Thoracic aorta (tissue), 2 donors: ENCODE measurements around the gene COMP. TPM values are rescaled to one million over a fixed set of nuclear protein-coding genes. Genes with fewer than 3 reads are reported as not detected.

Experiments
- ATAC-seq: fragments of 150-250 bp; one replicate; pipeline ENCODE4 v1.8.0; 2017; ENCODE audit warnings: low read depth; ENCODE audit not compliant: insufficient number of reproducible peaks, low FRiP score
- DNase-seq: peaks from one replicate; pipeline ENCODE4 v3.0.0-alpha.2; 2020; ENCODE audit warnings: low spot score
- H3K27ac ChIP-seq, 2 donors: fragments of 200-600 bp; sonication (generic); 1 replicate in 1 of 2; 2 replicates in 1 of 2; pipeline ENCODE4 v1.5.1; 2016; ENCODE audit warnings: mild to moderate bottlenecking in 2 of 2, moderate library complexity in 2 of 2
- H3K27me3 ChIP-seq: fragments of 200-600 bp; sonication (generic); replicated peaks from 2 replicates; pipeline ENCODE4 v1.6.0; 2016; ENCODE audit warnings: mild to moderate bottlenecking; ENCODE audit not compliant: insufficient read depth
- H3K36me3 ChIP-seq: fragments of 200-600 bp; sonication (generic); one replicate; pipeline ENCODE4 v1.5.1; 2016
- H3K4me1 ChIP-seq, 2 donors: fragments of 200-600 bp; sonication (generic); 1 replicate in 1 of 2; 2 replicates in 1 of 2; pipeline versions ENCODE4 v1.5.1 to v1.6.0; 2016; ENCODE audit warnings: low read depth in 2 of 2, mild to moderate bottlenecking in 1 of 2; ENCODE audit not compliant: control insufficient read depth in 1 of 2
- H3K4me3 ChIP-seq: fragments of 200-600 bp; sonication (generic); 2 replicates; pipeline ENCODE4 v1.5.1; 2016; ENCODE audit warnings: mild to moderate bottlenecking
- H3K9me3 ChIP-seq: fragments of 200-600 bp; sonication (generic); 2 replicates; pipeline ENCODE4 v1.5.1; 2016
- total RNA-seq, 2 donors: library from RNA; depleted of rRNA; stranded (reverse); fragments of >200 nt; gene quantifications; one replicate each; pipeline versions ENCODE4 v1.1.0 to v1.2.3, GENCODE V29; 2016
- TF ChIP-seq, protein P1 (sequence below): fragments of 200-600 bp; sonication (generic); IDR thresholded peaks from one replicate; pipeline ENCODE4 v1.5.1; 2019; ENCODE audit warnings: antibody characterized with exemption

Gene COMP
- total RNA-seq, 2 donors from 2014 or later = 16.9 to 29.8 TPM

DNA sequence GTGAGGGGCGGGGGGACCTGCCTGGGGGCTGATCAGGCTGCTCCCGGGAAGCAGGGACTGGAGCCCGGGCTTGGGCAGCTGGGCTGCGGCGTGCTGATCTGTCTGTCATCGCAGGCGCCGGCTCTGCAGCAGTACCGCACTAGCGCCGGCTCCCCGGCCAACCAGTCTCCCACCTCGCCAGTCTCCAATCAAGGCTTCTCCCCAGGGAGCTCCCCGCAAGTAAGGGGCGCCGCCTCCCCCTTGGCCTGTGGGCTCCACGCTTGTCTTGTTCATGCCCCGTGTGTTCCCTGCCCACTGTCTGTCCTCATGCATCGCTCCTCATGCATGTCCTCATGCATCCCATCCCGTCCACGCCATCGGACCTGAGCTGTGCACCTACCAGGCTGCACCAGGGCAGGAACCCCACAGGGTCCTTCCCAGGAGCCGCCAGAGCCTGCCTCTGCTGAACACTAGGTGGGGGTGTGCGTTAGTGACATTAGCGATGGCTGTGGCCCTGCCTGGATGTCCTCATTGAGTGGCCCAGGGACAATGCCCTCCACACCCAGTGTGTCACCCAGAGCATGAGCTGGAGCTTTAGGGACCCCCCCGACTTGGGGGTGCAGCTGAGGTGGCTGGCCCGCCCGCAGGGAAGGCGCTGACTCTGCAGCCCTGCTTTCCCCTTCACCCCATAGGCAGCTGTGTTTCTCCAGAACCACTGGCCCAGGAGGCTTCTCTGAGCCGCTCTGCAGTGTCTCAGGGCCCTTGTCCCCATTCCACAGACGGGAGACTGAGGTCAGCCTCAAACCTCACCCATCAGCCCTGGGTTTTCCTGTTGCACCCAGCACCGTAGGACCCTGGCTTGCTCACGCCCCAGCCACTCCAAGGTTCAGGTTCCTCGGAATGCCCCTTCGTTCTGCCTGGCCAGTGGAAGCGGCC is 19.5 kb downstream of the COMP start:
- Histone ChIP-seq H3K36me3 (no peaks in the 10 kb centered on the region), H3K27me3 (no peaks in the 10 kb centered on the region)

DNA sequence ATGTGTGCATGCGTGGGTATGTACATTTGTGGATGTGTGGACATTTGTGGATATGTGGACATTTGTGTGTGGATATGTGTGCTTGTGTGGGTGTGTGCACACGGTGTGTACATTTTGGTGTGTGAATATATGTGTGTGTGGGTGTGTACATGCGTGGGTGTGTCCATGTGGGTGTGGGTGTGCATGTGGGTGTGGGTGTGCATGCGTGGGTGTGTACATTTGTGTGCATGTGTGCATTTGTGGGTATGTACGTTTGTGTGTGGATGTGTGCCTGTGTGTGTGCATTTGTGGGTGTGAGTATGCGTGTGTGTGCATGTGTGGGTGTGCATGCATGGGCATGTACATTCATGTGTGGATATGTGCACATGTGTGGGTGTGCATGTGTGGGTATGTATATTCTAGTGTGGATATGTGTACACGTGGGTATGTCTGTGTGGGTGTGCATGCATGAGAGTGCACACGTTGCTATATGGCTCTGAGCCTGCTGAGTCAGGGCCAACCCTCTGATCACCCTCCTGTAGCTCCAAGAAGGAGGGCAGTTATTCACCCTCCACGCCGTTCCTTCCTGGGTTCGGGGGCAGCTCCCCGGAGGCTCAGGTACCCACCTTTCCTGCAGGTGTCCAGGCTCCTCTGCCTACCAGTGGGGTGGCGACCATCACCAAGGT is 20.3 kb downstream of the COMP start:
- Histone ChIP-seq H3K27me3 (no peaks in the 10 kb centered on the region), H3K9me3 (no peaks in the 10 kb centered on the region), H3K27ac (no peak overlapping the region), H3K4me1 (no peaks in the 10 kb centered on the region), H3K36me3 (no peaks in the 10 kb centered on the region), H3K4me3 (no peak overlapping the region)
- ATAC-seq (no peak), DNase-seq (no peak)
- TF ChIP-seq, protein P1, sequence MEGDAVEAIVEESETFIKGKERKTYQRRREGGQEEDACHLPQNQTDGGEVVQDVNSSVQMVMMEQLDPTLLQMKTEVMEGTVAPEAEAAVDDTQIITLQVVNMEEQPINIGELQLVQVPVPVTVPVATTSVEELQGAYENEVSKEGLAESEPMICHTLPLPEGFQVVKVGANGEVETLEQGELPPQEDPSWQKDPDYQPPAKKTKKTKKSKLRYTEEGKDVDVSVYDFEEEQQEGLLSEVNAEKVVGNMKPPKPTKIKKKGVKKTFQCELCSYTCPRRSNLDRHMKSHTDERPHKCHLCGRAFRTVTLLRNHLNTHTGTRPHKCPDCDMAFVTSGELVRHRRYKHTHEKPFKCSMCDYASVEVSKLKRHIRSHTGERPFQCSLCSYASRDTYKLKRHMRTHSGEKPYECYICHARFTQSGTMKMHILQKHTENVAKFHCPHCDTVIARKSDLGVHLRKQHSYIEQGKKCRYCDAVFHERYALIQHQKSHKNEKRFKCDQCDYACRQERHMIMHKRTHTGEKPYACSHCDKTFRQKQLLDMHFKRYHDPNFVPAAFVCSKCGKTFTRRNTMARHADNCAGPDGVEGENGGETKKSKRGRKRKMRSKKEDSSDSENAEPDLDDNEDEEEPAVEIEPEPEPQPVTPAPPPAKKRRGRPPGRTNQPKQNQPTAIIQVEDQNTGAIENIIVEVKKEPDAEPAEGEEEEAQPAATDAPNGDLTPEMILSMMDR = no peak

More for the DNA sequence above, 19.5 kb downstream of the COMP start:
- ATAC-seq = no peak
- H3K4me3 ChIP-seq = no peak overlapping the region
- no peak for DNase-seq
- H3K4me1 ChIP-seq = no peaks in the 10 kb centered on the region
- TF ChIP-seq, protein P1 = no peak
- H3K9me3 ChIP-seq = no peaks in the 10 kb centered on the region
- no peak overlapping the region for H3K27ac ChIP-seq

DNA sequence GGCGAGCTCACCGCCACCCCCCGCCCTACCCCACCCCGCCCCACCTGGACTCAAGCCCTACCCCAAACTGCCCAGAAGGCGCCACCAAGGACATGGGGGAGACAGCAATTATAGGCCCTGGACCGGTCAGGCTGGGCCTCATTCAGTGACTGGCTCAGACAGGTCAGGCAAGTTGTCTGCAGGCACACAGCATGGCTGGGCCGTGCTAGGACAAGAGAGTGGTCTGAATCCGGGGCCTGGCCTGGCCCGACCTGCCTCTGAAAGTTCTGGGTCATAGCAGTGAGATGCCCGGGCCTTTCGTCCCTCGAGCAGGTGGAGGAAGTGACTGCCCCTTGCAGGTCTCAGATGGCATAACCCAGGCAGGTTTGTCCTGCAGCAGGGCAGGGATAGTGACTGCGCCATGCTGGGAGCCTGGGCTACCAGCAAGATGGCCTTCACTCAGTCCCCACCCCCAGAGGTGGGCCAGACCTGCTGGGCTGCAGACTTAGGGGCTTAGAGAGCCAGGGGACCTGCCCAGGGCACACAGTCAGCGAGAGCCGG is 21.0 kb downstream of the COMP start:
- no peaks in the 10 kb centered on the region for H3K36me3 ChIP-seq
- ATAC-seq (no peak), DNase-seq (no peak)
- no peak overlapping the region for H3K4me3 ChIP-seq
- TF ChIP-seq, protein P1 = no peak
- H3K27me3 ChIP-seq = no peaks in the 10 kb centered on the region
- no peaks in the 10 kb centered on the region for H3K9me3 ChIP-seq
- no peaks in the 10 kb centered on the region for H3K4me1 ChIP-seq
- no peak overlapping the region for H3K27ac ChIP-seq

DNA sequence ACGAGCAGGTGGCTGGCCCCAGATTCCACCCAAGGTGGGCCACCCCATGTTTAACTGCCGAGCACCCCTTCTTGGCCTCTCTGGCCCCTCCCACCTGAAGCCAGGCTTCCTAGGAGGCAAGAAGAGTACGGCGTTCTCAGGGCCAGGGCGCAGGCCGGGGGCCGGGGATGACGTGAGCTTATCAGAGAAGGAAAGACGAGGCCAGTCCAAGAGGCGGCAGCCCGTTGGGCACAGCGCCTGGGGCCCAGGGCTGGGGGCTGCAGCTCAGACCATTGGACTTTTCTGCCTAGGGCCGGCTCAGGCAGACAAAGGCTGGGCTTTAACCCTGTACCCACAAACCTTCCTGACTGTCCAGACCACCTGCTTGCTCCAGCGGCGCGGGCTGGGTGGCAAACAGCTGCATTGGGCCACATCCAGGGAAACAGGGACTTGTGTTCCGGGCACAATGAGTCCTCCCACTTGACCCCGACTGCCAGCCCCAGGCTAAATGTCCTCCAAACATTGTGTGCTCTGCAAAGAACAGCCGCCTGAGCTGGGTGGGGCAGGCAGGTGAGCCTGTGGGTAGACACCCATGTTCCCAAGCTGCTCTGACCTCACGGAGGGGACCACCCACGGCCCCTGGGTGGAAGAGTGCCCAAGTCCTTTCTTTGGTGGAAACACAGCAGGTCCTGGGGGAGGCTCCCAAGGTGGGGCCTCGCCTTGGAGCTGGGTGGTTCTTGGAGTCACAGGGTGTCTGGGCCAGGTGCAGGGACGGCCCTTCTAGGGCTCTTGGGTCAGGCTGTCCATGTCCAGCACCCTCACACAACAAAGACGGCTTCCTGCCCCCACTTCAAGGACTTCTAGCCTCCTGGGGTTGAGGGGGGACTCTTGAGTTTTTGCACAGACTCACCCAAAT is 21.9 kb downstream of the COMP start:
- H3K4me3 ChIP-seq = no peak overlapping the region
- TF ChIP-seq, protein P1 = no peak
- H3K27me3 ChIP-seq = no peaks in the 10 kb centered on the region
- no peaks in the 10 kb centered on the region for H3K9me3 ChIP-seq
- no peak for DNase-seq
- H3K36me3 ChIP-seq = no peaks in the 10 kb centered on the region
- no peak for ATAC-seq
- H3K4me1 ChIP-seq = no peaks in the 10 kb centered on the region
- no peak overlapping the region for H3K27ac ChIP-seq
